PC-3 (cell line): ENCODE data around the gene SLC2A2. TPM values are rescaled to one million over a fixed set of nuclear protein-coding genes. Genes with fewer than 3 reads are reported as not detected.
"Not testable (repeated sequence)": the region's sequence is repeated elsewhere in the genome, so short reads cannot be mapped to it uniquely, and the experiment has no call there.

Experiments used
- ATAC-seq: fragments of 200-7000 bp; cut with Tn5 transposase; 2 replicates; pipeline ENCODE4 v1.9.1; 2020; ENCODE audit warnings: mild to moderate bottlenecking, moderate library complexity
- BruUV-seq: library from RNA; stranded (reverse); fragments of 400-500 nt; replicated peaks from 2 replicates; lab custom pipeline; 2021; lab: Mats Ljungman, UMichigan
- CTCF ChIA-PET: fragments of 300-600 bp; sonication (Branson Sonifier 250); formaldehyde crosslinking; loops from one replicate; lab custom pipeline; 2022; ENCODE audit warnings: antibody characterized with exemption; lab: Charles Lee
- POLR2A ChIA-PET: fragments of 300-600 bp; sonication (Branson Sonifier 250); formaldehyde crosslinking; loops from one replicate; lab custom pipeline; 2022; ENCODE audit warnings: antibody characterized with exemption; ENCODE audit not compliant: unreplicated experiment; lab: Charles Lee
- DNase-seq: peaks from one replicate; pipeline ENCODE4 v3.0.0-alpha.2; 2015
- H2AFZ ChIP-seq: fragments of 300-600 bp; sonication (generic); 2 replicates; pipeline ENCODE4 v1.6.0; 2016; ENCODE audit warnings: antibody characterized with exemption, low read length
- H3F3A ChIP-seq: fragments of 300-600 bp; sonication (generic); one replicate; pipeline ENCODE4 v1.6.0; 2017; ENCODE audit warnings: antibody characterized with exemption, low read length, control low read depth, mild to moderate bottlenecking; ENCODE audit not compliant: unreplicated experiment
- H3K27ac ChIP-seq: fragments of 300-600 bp; sonication (generic); 2 replicates; pipeline ENCODE4 v1.5.1; 2016; ENCODE audit warnings: mild to moderate bottlenecking, low read length
- H3K27me3 ChIP-seq: fragments of 300-600 bp; sonication (generic); 2 replicates; pipeline ENCODE4 v1.6.1; 2016; ENCODE audit warnings: low read length, mixed read lengths
- H3K36me3 ChIP-seq: fragments of 300-600 bp; sonication (generic); 2 replicates; pipeline ENCODE4 v1.6.1; 2016; ENCODE audit warnings: low read depth, mixed run types, low read length, mixed read lengths
- H3K4me1 ChIP-seq: fragments of 300-600 bp; sonication (generic); 2 replicates; pipeline ENCODE4 v1.5.1; 2016; ENCODE audit warnings: low read length; ENCODE audit not compliant: insufficient read depth
- H3K4me2 ChIP-seq: fragments of 300-600 bp; sonication (generic); 2 replicates; pipeline ENCODE4 v1.6.0; 2016; ENCODE audit warnings: low read length
- H3K4me3 ChIP-seq: fragments of 300-600 bp; sonication (generic); 2 replicates; pipeline ENCODE4 v1.5.1; 2016; ENCODE audit warnings: mild to moderate bottlenecking, low read length, mixed read lengths
- H3K79me2 ChIP-seq: fragments of 300-600 bp; sonication (generic); 2 replicates; pipeline ENCODE4 v1.6.1; 2017; ENCODE audit warnings: low read length, mixed read lengths
- H3K9ac ChIP-seq: fragments of 300-600 bp; sonication (generic); 2 replicates; pipeline ENCODE4 v1.6.0; 2016; ENCODE audit warnings: mild to moderate bottlenecking, low read length
- H3K9me2 ChIP-seq: fragments of 300-600 bp; sonication (generic); replicated peaks from 2 replicates; pipeline ENCODE4 v1.6.1; 2016; ENCODE audit warnings: mixed run types, low read length, mixed read lengths
- H3K9me3 ChIP-seq: fragments of 300-600 bp; sonication (generic); 2 replicates; pipeline ENCODE4 v1.6.1; 2016; ENCODE audit warnings: low read length, mixed read lengths
- H4K20me1 ChIP-seq: fragments of 300-600 bp; sonication (generic); 2 replicates; pipeline ENCODE4 v1.6.1; 2016; ENCODE audit warnings: low read length, mixed read lengths
- EZH2 ChIP-seq: fragments of 300-600 bp; sonication (generic); IDR thresholded peaks from one replicate; pipeline ENCODE4 v1.6.1; 2017; ENCODE audit warnings: antibody characterized with exemption, mild to moderate bottlenecking, low read length; ENCODE audit not compliant: unreplicated experiment
- EZH2phosphoT487 ChIP-seq: fragments of 300-600 bp; sonication (generic); IDR thresholded peaks from 2 replicates; pipeline ENCODE4 v1.6.1; 2018; ENCODE audit warnings: mild to moderate bottlenecking, antibody characterized with exemption, low read length, borderline replicate concordance
- intact Hi-C: fragments of 100-400 bp; cut with micrococcal nuclease; formaldehyde crosslinking; loops from 2 replicates; pipeline ENCODE4 v1.9.0; 2023
- total RNA-seq: library from RNA; depleted of rRNA; stranded (reverse); fragments of >200 nt; gene quantifications from 2 replicates; pipeline ENCODE4 v1.2.3, GENCODE V29; 2014
- TF ChIP-seq, protein P1 (sequence below): fragments of 300-600 bp; sonication (generic); conservative IDR thresholded peaks from 2 replicates; pipeline ENCODE4 v1.5.1; 2017; ENCODE audit warnings: antibody characterized with exemption, low read depth, mild to moderate bottlenecking, low read length

SLC2A2 gene
- total RNA-seq, 1 experiment from 2014 or later, result not detected

GRCh38 chr3:170975283-170976189 lies 51.0 kb downstream of the SLC2A2 start:
- no peak for TF ChIP-seq EZH2
- TF ChIP-seq, protein P1, sequence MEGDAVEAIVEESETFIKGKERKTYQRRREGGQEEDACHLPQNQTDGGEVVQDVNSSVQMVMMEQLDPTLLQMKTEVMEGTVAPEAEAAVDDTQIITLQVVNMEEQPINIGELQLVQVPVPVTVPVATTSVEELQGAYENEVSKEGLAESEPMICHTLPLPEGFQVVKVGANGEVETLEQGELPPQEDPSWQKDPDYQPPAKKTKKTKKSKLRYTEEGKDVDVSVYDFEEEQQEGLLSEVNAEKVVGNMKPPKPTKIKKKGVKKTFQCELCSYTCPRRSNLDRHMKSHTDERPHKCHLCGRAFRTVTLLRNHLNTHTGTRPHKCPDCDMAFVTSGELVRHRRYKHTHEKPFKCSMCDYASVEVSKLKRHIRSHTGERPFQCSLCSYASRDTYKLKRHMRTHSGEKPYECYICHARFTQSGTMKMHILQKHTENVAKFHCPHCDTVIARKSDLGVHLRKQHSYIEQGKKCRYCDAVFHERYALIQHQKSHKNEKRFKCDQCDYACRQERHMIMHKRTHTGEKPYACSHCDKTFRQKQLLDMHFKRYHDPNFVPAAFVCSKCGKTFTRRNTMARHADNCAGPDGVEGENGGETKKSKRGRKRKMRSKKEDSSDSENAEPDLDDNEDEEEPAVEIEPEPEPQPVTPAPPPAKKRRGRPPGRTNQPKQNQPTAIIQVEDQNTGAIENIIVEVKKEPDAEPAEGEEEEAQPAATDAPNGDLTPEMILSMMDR, result no peak
- TF ChIP-seq EZH2phosphoT487, result no peak
- no peak for ATAC-seq
- Histone ChIP-seq H4K20me1 (no peaks in the 10 kb centered on the region), H3K4me2 (no peak overlapping the region), H3K9ac (no peak overlapping the region), H2AFZ (no peak overlapping the region), H3K4me1 (no peaks in the 10 kb centered on the region), H3K79me2 (no peaks in the 10 kb centered on the region), H3K9me2 (no peaks in the 10 kb centered on the region), H3K27ac (no peak overlapping the region), H3F3A (no peaks in the 10 kb centered on the region), H3K4me3 (no peak overlapping the region), H3K9me3 (no peaks in the 10 kb centered on the region), H3K36me3 (no peaks in the 10 kb centered on the region), H3K27me3 (no peaks in the 10 kb centered on the region)
- intact Hi-C loops, result no loop called here
- ChIA-PET CTCF (no interaction called here), POLR2A (no interaction called here)
- no TSS peak for BruUV-seq
- no peak for DNase-seq

GRCh38 chr3:170974872-170975271 lies 51.6 kb downstream of the SLC2A2 start:
- no TSS peak for BruUV-seq
- no peaks in the 10 kb centered on the region for H3K9me3 ChIP-seq
- H3K4me3 ChIP-seq, result no peak overlapping the region
- no peaks in the 10 kb centered on the region for H3K36me3 ChIP-seq
- H3K4me2 ChIP-seq, result no peak overlapping the region
- H3F3A ChIP-seq, result no peaks in the 10 kb centered on the region
- intact Hi-C loops, result no loop called here
- ATAC-seq, result no peak
- no peaks in the 10 kb centered on the region for H4K20me1 ChIP-seq
- ChIA-PET POLR2A (no interaction called here), CTCF (no interaction called here)
- H3K79me2 ChIP-seq, result no peaks in the 10 kb centered on the region
- DNase-seq, result no peak
- no peak overlapping the region for H2AFZ ChIP-seq
- H3K27me3 ChIP-seq, result no peaks in the 10 kb centered on the region
- no peak overlapping the region for H3K27ac ChIP-seq
- TF ChIP-seq, protein P1, result no peak
- no peak for TF ChIP-seq EZH2
- no peak for TF ChIP-seq EZH2phosphoT487
- no peaks in the 10 kb centered on the region for H3K9me2 ChIP-seq
- no peaks in the 10 kb centered on the region for H3K4me1 ChIP-seq
- no peak overlapping the region for H3K9ac ChIP-seq

GRCh38 chr3:170972917-170973316 lies 53.6 kb downstream of the SLC2A2 start:
- ATAC-seq, H3K79me2 ChIP-seq, H3K27ac ChIP-seq, H3K9ac ChIP-seq, H3F3A ChIP-seq, CTCF ChIA-PET, H4K20me1 ChIP-seq, H3K4me3 ChIP-seq, H3K27me3 ChIP-seq, DNase-seq, H2AFZ ChIP-seq, POLR2A ChIA-PET, H3K9me2 ChIP-seq, intact Hi-C loops, H3K4me1 ChIP-seq, BruUV-seq, H3K36me3 ChIP-seq, H3K9me3 ChIP-seq, H3K4me2 ChIP-seq: not testable (repeated sequence)
